NCI-H226 (cell line): ENCODE results near the gene ANKRD40.
"Not testable (repeated sequence)": the region's sequence is repeated elsewhere in the genome, so short reads cannot be mapped to it uniquely, and the experiment has no call there.

Experiments used
- DNase-seq: peaks from one replicate; pipeline ENCODE4 v3.0.0-alpha.2; 2015

ANKRD40 gene

DNA sequence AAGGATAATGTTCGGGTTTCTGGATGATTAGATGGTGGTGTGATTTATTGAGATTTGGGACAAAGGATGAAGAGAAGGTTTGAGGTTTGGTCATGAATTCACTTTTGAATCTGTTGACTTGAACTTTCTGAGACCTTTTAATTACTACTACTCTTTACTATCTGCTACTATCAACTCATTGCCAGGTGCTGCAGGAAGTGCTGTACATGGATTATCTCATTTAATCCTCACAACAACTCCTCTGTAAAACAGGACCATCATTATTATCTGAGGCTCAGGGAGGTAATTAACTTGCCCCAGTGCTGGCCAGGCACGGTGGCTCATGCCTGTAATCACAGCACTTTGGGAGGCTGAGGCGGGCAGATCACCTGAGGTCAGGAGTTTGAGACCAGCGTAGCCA lies 2.9 kb upstream of the ANKRD40 start:
- no peak for DNase-seq

DNA sequence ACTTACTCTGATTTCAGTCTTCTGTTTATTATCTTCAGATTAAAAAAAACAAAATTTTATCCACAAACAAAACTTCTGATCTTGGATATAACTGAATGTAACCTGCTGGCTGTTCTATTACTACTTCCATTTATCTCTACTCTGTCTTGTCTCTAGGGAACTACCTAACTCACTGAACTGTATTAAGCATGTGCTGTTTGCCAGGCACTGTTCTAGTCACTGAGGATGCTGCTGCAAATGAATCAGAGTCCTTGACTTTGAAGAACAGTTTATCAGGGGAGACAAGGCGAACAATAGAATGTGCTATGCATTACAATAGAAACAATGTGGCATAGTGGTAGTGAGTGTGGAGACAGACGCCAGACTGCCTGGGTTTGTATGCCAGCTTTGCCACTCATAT lies 2.3 kb upstream of the ANKRD40 start:
- no peak for DNase-seq

DNA sequence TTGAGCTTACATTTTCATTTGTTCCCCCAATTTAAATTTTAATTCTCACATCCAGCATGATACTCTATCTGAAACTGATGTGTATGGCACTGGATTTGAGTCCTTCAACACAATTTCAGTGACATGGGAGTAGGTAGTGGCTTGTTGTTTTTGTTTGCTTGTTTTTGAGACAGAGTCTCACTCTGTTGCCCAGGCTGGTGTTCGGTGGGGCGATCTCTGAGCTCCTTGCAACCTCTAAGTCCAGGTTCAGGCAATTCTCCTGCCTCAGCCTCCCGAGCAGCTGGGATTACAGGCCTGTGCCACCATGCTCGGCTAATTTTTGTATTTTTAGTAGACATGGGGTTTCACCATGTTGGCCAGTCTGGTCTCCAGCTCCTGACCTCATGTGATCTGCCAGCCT lies 1.3 kb upstream of the ANKRD40 start:
- not testable (repeated sequence) for DNase-seq

DNA sequence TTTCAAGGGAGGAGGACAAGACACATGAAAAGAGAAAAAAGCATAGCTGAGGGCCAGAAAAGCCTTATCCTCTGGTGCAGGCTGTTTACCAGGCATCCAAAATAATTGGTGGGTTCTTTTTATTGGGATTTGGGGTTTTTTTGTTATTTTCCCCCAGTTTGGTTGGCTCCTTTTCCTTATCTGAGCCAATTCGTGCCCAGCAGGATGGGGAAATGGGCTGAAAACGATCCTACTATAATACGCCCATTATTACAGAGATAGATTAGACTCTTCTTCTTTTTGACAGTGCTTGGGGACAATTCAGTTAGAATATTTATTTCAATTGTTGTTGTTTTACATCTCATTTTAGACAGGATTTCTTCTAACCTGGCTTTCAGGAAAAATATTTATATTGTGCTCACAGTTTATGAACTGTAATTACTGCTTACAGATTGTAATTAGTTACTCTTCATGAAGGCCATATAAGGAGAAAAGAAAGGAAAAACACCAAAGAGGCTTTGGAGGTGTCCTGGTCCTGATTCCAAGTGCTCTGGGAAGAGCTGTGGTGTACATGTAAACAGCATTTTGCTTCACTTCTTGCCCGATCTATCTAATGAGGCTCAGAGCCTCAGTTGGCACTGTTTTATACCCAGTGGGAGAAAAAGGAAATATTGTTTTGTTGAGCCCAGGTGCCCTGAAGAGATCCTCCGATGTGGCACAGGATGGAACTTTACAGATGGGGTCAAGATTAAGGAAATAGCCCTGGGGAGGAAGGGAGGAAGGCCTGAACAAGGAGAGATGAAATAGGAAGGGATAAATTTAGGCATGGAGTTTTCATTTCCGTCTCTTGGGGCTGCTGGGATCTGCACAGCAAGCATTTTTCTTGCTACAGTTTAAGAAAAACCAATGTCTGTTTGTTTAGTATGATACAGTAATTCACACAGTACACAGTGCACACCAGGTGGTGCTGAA lies 611 bp upstream of the ANKRD40 start:
- no peak for DNase-seq

DNA sequence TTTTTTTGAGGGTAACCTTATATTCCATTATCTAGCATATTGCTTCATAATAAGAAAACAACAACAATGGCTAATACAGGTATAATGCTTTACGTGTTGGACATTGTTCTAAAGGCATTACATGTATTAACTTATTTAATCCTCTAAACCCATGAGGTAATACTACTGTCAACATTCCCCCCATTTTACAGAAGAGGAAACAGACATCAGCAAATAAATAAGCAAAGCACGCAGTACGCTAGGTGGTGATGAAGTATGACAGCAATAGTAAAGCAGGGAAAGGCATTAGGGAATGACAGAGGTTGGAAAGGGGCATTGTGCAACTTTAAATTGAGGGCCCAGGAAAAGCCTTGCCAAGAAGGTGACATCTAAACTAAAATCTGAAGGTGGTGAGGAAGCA lies 4.6 kb downstream of the ANKRD40 start:
- no peak for DNase-seq

DNA sequence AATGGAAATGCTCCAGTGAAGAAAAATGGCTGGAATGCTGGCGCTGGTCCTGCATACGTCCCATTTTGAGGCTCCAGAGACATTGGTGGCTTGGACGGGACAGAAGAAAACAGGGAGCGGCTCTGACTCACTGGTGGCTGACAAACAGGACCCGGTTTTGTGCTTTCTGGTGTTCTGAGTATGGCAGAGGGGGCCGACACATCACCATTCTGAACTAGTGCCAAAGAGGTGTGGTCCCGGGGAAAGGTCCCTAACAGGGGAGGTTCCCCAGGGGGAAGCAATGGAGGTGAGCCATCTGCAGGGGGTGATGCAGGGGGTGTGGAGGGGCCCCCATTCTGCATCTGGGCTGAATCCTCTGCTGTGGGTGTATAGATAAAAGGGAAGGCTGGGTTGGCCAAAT lies 8.3 kb downstream of the ANKRD40 start:
- no peak for DNase-seq

DNA sequence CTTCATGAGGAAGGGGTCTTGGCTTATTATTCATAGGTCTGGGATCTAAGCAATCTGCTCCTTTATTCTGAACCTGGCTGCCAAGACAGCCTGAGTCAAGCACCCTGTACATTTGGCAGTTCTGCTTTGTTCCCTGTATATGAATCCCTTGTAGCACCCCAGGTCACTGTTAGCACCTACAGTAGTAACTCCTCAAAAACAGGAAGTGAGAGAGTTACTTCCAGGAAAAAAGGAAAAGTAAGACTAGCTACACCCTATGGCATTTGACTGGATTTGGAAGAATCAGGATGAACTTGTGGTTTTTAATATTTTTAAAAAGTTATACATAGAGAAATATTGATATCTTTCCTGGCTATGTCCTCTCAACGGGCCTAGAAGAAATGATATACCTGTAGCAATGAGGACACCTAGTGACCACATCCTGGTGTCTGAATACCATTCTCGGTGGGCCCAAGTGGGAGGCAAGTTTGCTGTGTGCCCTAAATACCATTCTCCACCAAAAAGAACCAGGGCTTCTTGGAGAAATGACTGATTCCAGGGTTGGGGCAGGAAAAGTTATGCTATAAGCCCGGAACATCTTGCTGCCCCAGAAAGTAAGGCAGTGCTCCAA lies 9.9 kb downstream of the ANKRD40 start:
- no peak for DNase-seq

DNA sequence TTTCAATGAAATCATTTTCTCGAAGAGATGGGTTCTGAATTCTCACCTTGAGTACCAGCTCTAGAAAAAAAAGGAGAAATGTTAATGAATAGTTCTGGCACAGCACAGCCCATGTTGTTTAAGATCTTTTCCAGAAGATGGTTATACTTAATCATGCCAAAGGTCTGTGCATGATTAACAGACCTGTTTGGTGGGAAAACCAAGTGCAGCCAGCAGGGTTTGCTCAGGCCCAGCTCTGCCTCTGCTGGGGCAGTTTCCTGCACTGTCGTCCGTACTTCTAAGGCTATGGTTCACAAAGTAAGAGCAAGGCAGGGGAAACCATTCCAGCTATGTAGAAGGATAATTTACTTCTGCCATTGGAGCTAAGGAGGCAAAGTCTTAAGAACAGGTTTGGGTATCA lies 10.7 kb downstream of the ANKRD40 start:
- DNase-seq: no peak

DNA sequence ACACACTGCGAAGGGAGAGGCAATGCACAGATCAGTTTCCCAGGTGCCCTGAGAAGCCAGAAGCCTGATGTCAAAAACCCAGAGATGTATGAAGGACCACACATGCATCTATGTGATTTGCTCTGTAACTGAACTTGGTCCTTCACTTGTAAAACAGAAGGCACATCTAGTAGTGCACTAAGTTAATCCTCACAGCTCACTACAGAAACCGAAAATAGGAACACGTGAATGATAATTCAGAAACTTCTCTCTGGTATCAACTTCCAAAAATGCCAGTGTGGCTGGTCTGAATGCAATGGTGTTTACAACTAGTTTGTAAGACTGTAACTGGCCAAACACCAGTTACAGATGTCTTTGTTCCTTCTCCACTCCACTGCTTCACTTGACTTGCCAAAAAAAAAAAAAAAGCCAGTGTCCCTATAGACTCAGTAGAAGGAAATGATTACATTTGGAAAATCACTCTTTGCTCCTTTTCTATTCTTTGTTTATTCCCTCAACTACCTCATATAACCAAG lies 11.3 kb downstream of the ANKRD40 start:
- DNase-seq: no peak

DNA sequence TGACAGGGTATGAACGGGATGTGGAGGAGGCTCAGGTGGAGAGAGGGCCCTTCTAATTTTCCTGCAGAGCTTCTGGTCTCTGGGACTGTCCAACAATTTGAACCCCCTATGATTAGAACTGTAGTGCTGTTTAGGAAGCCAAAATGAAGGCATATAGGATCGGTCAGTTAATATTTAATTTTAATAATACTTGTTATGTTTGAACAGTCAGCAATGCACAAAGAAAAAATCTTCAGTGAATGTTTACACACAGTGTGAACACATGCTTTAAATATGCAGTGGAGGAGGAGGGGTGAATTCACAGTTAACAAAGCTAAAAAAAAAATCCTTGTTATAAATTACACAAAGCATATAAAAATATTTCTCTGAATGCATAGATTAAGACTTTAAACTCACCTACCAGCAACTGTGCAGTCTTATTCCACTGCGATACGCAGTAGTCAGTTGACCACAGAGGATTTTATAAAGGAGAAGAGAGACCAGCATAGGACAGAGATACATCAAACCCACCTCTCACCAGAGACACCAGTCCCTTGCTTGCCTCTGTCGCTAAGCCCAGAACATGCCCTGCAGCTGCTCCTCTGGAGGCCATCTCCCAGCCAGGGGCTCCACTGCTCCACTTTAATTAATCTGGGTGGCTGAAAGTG lies 14.6 kb downstream of the ANKRD40 start:
- no peak for DNase-seq

DNA sequence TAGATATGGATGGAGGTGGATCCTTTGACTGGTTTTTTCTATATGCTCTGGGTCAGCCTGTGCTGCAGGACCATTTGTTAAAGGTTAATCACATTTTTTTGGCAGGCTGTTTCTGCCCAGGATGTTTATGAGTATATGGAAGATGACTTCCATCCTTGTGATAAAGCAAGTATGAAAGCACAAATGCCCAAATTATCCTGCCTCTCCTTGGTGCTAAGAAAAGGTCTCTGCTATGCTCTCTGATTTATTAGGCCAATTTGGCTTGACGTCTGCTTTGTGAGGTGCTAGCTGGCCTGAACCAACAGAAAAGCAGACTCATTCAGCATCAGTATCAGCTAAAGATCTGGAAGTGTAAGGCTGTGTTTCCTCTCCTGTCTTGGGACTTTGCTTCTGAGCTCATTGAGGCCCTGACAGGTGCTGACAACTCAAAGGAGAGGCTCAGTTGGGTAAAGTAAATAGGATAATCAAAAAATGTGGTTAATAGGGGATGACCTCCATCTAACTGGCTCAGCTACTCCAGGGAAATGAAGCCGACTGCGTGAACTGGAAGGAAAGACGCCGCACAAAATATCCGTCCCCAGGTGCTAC lies 15.2 kb downstream of the ANKRD40 start:
- DNase-seq: no peak

DNA sequence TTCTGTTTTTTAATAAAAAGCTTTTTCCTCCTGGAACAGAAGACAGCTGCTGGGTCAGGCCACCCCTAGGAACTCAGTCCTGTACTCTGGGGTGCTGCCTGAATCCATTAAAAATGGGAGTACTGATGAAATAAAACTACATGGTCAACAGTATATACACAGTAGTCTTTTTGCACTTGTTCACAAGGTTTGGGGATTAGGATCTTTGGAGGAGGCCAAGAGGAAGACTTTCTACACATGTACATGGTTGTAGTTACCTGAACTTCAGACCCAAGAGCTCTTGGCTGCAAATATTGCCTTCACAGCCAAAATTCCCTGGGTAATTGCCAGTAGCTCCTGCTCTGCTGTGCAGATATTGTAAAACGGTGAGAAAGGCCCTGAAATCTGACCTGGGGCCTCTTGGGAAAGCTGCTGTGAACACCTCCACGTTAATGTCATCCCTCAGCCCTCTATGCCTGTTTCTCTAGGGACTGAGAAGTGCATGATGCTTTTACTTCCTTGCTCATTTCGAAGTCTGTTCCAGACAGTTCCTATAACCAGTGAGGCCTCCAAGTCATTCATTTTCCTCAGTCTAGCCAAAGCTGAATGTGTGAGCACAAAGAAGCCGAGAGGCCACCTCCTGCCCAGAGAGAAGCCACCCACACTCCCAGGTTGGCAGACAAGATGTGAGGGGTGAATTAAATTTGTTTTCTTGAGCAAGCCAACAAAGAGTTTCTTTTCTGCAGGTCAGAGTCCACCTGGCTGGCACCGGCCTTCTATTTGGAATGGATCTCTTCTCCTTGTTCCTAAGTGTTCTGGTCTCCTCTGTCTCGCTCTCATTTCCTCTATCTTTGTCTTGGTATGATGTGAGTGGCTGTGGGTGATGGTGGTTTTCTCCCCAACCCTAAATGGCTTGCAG lies 15.9 kb downstream of the ANKRD40 start:
- peak; percentile 23 for DNase-seq

DNA sequence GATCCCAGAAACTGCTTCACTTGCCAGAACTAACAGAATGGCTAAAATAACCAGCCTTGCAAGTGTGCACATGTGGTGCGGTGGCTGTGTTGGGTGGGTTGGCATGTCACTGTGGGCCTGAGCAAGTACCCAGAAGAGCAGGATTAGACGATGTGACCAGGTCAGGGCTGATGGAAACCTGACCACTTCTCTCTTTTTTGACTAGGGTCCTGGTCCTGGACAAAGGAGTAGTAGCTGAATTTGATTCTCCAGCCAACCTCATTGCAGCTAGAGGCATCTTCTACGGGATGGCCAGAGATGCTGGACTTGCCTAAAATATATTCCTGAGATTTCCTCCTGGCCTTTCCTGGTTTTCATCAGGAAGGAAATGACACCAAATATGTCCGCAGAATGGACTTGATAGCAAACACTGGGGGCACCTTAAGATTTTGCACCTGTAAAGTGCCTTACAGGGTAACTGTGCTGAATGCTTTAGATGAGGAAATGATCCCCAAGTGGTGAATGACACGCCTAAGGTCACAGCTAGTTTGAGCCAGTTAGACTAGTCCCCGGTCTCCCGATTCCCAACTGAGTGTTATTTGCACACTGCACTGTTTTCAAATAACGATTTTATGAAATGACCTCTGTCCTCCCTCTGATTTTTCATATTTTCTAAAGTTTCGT lies 16.7 kb downstream of the ANKRD40 start:
- DNase-seq: no peak

DNA sequence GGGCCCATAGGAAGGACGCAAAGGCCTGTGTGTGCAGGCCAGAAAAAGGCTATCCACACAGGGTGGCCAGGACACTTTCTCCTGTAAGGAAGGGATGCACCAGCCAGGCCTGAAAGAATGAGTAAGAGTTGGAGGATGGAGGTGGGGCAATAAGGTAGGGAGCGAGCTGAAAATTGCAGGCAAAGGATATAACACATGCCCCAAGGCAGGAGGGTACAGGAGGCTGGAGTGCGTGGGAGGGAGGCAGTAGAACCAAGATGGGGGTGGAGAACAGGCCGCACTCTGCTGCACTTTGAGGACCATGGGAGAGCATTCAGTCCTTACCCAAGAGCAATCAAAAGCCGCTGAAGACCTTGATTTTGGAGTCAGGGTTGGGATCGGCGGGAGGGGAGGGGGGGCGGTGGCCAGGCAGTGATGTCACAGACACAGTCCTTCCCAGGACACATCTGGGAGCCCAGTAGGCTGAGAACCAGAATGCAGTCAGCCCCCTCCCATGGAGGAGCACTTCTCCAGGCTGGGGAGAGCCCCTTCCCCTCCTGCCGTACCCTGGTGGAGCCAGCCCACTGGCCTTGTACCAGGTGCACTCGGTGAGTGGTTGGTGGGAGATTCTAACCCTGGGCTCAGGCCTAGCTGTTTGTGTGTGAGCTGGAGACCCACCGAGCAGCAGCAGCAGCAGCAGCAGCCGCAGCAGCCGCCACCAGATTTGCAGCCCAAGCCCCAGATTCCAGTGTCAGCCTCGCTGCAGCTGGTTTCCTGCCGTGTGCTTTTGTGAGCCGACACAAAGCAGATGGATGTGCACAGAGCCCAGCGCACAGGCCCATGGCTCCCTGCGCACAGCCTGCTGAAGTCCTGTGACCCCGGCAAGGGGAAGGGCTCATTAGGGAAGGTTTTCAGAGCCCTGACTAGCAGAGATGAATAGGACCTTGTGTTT lies 17.5 kb downstream of the ANKRD40 start:
- DNase-seq: peak; percentile 64

DNA sequence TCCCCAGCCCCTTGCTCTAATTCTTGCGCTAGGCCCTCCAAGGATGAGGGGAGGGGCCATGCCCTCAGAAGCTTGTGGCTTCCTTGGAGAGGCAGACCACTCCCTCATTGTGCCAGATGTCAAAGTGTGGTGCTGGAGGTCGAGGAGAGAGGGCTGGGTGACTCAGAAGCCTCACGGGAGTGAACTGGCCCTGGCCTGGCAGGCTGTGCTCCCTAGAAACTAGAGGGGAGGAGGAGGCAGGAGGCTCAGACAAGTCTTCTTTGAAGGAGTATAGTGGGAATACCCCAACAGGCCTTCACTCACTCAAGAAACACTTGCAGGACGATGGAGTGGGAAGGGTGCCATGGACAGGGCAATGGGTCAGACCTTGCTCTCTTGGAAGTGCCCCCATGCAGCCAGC lies 18.5 kb downstream of the ANKRD40 start:
- DNase-seq: peak; percentile 62

DNA sequence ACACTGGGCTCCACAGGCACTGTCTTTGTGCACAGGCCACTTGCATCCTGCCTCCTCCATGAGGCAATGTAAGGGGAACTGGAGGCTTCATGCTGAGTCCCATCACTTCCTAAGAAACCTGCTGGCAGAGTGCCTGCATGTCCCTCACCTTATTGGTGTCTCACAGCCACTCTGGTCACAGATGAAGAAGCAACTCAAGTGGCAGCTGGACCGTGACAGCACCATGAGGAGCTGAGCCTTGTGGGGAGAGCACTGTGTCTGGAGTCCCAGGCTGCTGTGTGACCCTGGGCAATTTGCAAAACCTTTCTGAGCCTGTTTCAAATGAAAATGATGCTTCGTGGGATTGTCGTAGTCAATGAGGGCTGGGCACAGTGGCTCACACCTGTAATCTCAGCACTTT lies 19.5 kb downstream of the ANKRD40 start:
- DNase-seq: no peak

DNA sequence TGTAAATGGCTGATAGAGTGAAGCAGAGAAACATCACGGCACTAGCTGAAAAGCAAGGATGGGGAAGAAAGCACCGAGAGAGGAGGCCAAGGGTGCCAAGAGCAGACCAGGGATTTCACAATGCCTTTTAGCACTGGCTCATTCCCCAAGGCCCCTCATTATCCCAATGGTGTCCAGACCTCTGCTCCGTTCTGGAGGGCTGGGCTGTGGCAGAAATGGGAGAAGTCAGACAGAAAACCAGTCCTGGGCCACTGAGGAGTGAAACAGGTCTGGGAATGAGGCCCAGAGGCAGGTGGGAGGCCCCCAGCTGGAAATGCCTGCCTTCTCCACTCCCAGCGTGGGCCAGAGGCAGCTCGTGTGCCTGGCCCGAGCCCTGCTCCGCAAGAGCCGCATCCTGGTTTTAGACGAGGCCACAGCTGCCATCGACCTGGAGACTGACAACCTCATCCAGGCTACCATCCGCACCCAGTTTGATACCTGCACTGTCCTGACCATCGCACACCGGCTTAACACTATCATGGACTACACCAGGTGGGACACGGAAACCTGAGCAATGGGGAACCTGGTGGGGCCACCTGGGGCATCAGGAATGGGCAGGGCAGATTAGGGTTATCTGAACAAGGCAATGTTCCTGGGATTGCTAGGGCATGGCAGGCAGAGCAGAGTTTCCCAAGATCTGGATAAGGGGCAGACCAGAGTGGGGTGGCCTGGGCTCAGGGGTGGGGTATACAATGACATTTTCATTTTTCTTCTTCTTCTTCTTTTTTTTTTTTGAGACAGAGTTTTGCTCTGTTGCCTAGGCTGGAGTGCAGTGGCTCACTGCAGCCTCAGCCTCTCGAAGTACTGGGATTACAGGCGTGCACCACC lies 20.3 kb downstream of the ANKRD40 start:
- no peak for DNase-seq

DNA sequence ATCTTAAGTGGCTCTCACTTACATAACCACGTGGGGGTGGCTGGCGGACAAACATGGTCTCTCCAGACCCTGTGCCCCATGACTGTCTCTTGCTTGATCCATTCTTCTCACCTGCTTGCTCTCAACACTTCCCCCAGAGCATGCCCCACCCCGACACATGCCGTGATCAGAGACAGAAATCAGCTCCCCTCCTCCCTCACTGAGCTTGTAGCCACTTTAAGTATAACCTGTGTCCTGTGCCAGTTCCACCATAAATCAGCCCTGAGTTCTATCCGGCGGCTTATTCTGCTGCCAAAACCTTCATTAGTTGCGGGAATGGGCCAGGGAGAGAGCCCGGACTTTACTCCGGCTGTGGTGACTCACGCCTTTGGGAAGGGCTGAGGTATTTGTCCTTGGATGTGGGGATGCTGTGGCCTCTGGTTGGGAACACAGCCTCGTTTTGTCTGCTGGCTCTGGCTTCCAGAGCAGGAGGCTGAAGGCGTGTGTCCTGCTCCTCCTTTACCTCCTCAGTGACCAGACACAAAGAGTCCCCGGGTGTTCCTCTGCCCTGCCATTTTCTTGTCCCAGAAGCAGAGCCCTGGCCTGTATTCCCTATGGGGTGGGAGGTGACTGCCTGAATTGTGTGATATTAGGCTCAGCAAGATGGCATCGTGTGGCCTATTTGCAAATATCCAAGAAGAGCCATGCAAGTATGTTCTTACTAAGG lies 21.1 kb downstream of the ANKRD40 start:
- peak; percentile 56 for DNase-seq
